CD4-positive, alpha-beta T cell (primary cell): Measurements from ENCODE around the gene EPB41L1. TPM values are rescaled to one million over a fixed set of nuclear protein-coding genes. Genes with fewer than 3 reads are reported as not detected.

Experiments
- ATAC-seq: fragments of 200-7000 bp; cut with Tn5 transposase; one replicate; pipeline ENCODE4 v1.10.0; 2022; ENCODE audit warnings: mild to moderate bottlenecking; ENCODE audit not compliant: poor library complexity
- CTCF ChIA-PET: fragments of 350-600 bp; sonication (Branson Sonifier 250); formaldehyde crosslinking; loops from one replicate; lab custom pipeline; 2021; ENCODE audit warnings: antibody characterized with exemption, inconsistent platforms; lab: Charles Lee
- POLR2A ChIA-PET: fragments of 350-600 bp; sonication (Branson Sonifier 250); formaldehyde crosslinking; loops from one replicate; lab custom pipeline; 2021; ENCODE audit warnings: antibody characterized with exemption, inconsistent platforms; lab: Charles Lee
- DNase-seq, 14 experiments: peaks; one replicate each; pipeline ENCODE4 v3.0.0-alpha.2; 2013 to 2020; ENCODE audit warnings: mixed read lengths in 2 of 14
- H3K27ac ChIP-seq, 2 donors: one replicate each; pipeline versions ENCODE4 v1.5.1 to v1.7.0; 2013; ENCODE audit warnings: low read length in 2 of 2, low read depth in 1 of 2, mild to moderate bottlenecking in 1 of 2
- H3K27me3 ChIP-seq, 2 experiments: 1 replicate in 1 of 2; 2 replicates in 1 of 2; pipeline versions ENCODE4 v1.6.1 to v1.7.0; 2013; ENCODE audit warnings: low read length in 2 of 2, control low read depth in 1 of 2, mild to moderate bottlenecking in 1 of 2, moderate library complexity in 1 of 2; ENCODE audit not compliant: insufficient read depth in 2 of 2, control insufficient read depth in 1 of 2
- H3K36me3 ChIP-seq: one replicate; pipeline ENCODE4 v1.6.1; 2013; ENCODE audit warnings: low read length, control low read depth; ENCODE audit not compliant: insufficient read depth
- H3K4me1 ChIP-seq: one replicate; pipeline ENCODE4 v1.6.1; 2013; ENCODE audit warnings: low read length, control low read depth; ENCODE audit not compliant: insufficient read depth
- H3K4me3 ChIP-seq: one replicate; pipeline ENCODE4 v1.5.1; 2013; ENCODE audit warnings: mild to moderate bottlenecking, low read length, moderate library complexity
- H3K9me3 ChIP-seq, 2 experiments: 1 replicate in 1 of 2; 2 replicates in 1 of 2; pipeline versions ENCODE4 v1.6.1 to v1.7.0; 2013; ENCODE audit warnings: low read length in 2 of 2, mild to moderate bottlenecking in 2 of 2, control low read depth in 1 of 2, moderate library complexity in 1 of 2; ENCODE audit not compliant: control insufficient read depth in 1 of 2, insufficient read depth in 1 of 2
- H3K27ac Mint-ChIP-seq: one replicate; pipeline ENCODE4 v1.8.0; 2020; ENCODE audit warnings: mixed read lengths
- H3K27me3 Mint-ChIP-seq: one replicate; pipeline ENCODE4 v1.8.0; 2021; ENCODE audit warnings: mixed read lengths
- H3K36me3 Mint-ChIP-seq: one replicate; pipeline ENCODE4 v1.8.0; 2021; ENCODE audit warnings: low read depth, mixed read lengths
- H3K4me1 Mint-ChIP-seq: one replicate; pipeline ENCODE4 v1.8.0; 2021; ENCODE audit warnings: low read depth, mixed read lengths
- H3K4me3 Mint-ChIP-seq: one replicate; pipeline ENCODE4 v1.8.0; 2020; ENCODE audit warnings: mild to moderate bottlenecking, mixed read lengths
- H3K9me3 Mint-ChIP-seq: one replicate; pipeline ENCODE4 v1.8.0; 2020; ENCODE audit warnings: mixed read lengths
- CTCF ChIP-seq: fragments of 200-600 bp; IDR thresholded peaks from one replicate; pipeline ENCODE4 v1.8.0; 2022; ENCODE audit warnings: antibody characterized with exemption, mild to moderate bottlenecking
- intact Hi-C, 2 experiments: fragments of 100-400 bp; cut with DNase I in 1 of 2; cut with micrococcal nuclease in 1 of 2; formaldehyde crosslinking; loops; one replicate each; pipeline versions ENCODE4 v1.15.1 to v1.9.0; 2023 to 2025; cut with DNase I, micrococcal nuclease
- total RNA-seq, 174 experiments: library from RNA in 2 of 174; stranded (reverse) in 2 of 174; gene quantifications; one replicate each; pipeline ENCODE4 v1.2.3 and lab custom pipeline; 2021 to 2026

Gene EPB41L1
- total RNA-seq, 2 experiments from 2014 or later: 0.19 to 0.25 TPM

- ATAC-seq: no peak
- Mint-ChIP-seq H3K4me3 (no peak overlapping the region), H3K36me3 (no peaks in the 10 kb centered on the region), H3K27me3 (peaks cover 37% of the 10 kb centered on the region), H3K4me1 (no peaks in the 10 kb centered on the region), H3K9me3 (no peaks in the 10 kb centered on the region), H3K27ac (no peak overlapping the region)
- DNase-seq: no peak
- H3K9me3 ChIP-seq: peaks cover 0 to 8% of the 10 kb centered on the region in 2 experiments
- no peak overlapping the region for H3K4me3 ChIP-seq
- H3K36me3 ChIP-seq: no peaks in the 10 kb centered on the region
- H3K27me3 ChIP-seq: peaks cover 13 to 14% of the 10 kb centered on the region in 2 experiments
- H3K4me1 ChIP-seq: no peaks in the 10 kb centered on the region
- no peak for TF ChIP-seq CTCF
- intact Hi-C loops: no loop called here
- ChIA-PET CTCF (no interaction called here), POLR2A (no interaction called here)
- H3K27ac ChIP-seq: no peak overlapping the region
These were observed 127.3 kb downstream of the EPB41L1 start for GRCh38 chr20:36281785-36282380.

Other genes starting within 250 kb of the EPB41L1 start
- 10 to 100 TPM; 77.2 to 82.7 TPM for gene SCAND1, start 200.2 kb upstream of the EPB41L1 start, total RNA-seq
- gene CNBD2, start 186.2 kb upstream of the EPB41L1 start, total RNA-seq: 10 to 100 TPM; 17.4 to 20.1 TPM
- 10 to 100 TPM; 22.5 to 24.3 TPM for gene AAR2, start 81.7 kb downstream of the EPB41L1 start, total RNA-seq
- gene DLGAP4, start 151.6 kb downstream of the EPB41L1 start, total RNA-seq: 10 to 100 TPM; 16.0 to 16.1 TPM